Esophagus muscularis mucosa (tissue), 3 donors: ENCODE results near the gene ADAMTS14.

Experiments
- CTCF ChIP-seq, 3 experiments: fragments of 200-600 bp in 2 of 3; fragments of 450-650 bp in 1 of 3; sonication (generic) in 2 of 3; IDR thresholded peaks; one replicate each; pipeline ENCODE4 v1.5.1; 2017 to 2019; ENCODE audit warnings: antibody characterized with exemption in 3 of 3, mild to moderate bottlenecking in 2 of 3, moderate library complexity in 1 of 3
- POLR2A ChIP-seq: fragments of 450-650 bp; IDR thresholded peaks from one replicate; pipeline ENCODE4 v1.6.1; 2017; ENCODE audit warnings: antibody characterized with exemption, moderate library complexity, mild to moderate bottlenecking, low read depth
- POLR2AphosphoS5 ChIP-seq, 2 donors: sonication (generic); formaldehyde crosslinking; IDR thresholded peaks; one replicate each; pipeline ENCODE4 v1.6.1; 2017; ENCODE audit warnings: antibody characterized with exemption in 2 of 2

GRCh38 chr10:70652761-70653657 is 19.3 kb upstream of the ADAMTS14 start:
- TF ChIP-seq CTCF (IDR thresholded peaks at IDR 0.05) (no peak), POLR2AphosphoS5 (IDR thresholded peaks at IDR 0.05) (peak in 1 of 2 donors; percentile 6), POLR2A (no peak)
